GM19240 (cell line): Measurements from ENCODE around the gene COL23A1.

Source experiments
- DNase-seq: peaks from one replicate; pipeline ENCODE4 v3.0.0; 2011; ENCODE audit warnings: low spot score; ENCODE audit not compliant: insufficient read length

Gene COL23A1

GRCh38 chr5:178478370-178478769 is 111.8 kb downstream of the COL23A1 start:
- DNase-seq = no peak

- DNase-seq = no peak
These were observed 112.4 kb downstream of the COL23A1 start for GRCh38 chr5:178477802-178478201.

- DNase-seq = no peak
These were observed 113.0 kb downstream of the COL23A1 start for GRCh38 chr5:178476972-178477754.

- no peak for DNase-seq
These were observed 113.7 kb downstream of the COL23A1 start for GRCh38 chr5:178476531-178476930.

- no peak for DNase-seq
These were observed 114.8 kb downstream of the COL23A1 start for GRCh38 chr5:178475422-178475821.

- no peak for DNase-seq
These were observed 115.5 kb downstream of the COL23A1 start for GRCh38 chr5:178474562-178475184.

- no peak for DNase-seq
These were observed 116.3 kb downstream of the COL23A1 start for GRCh38 chr5:178473854-178474253.

GRCh38 chr5:178472138-178472537 is 118.1 kb downstream of the COL23A1 start:
- DNase-seq = no peak

- no peak for DNase-seq
These were observed 118.5 kb downstream of the COL23A1 start for GRCh38 chr5:178471711-178472110.

GRCh38 chr5:178470760-178471025 is 119.5 kb downstream of the COL23A1 start:
- DNase-seq = no peak

- DNase-seq = no peak
These were observed 120.0 kb downstream of the COL23A1 start for GRCh38 chr5:178469975-178470759.

GRCh38 chr5:178469011-178469974 is 120.9 kb downstream of the COL23A1 start:
- no peak for DNase-seq

GRCh38 chr5:178468196-178468685 is 122.0 kb downstream of the COL23A1 start:
- DNase-seq = no peak

GRCh38 chr5:178467568-178468195 is 122.5 kb downstream of the COL23A1 start:
- no peak for DNase-seq

GRCh38 chr5:178467205-178467567 is 123.0 kb downstream of the COL23A1 start:
- no peak for DNase-seq

GRCh38 chr5:178466342-178466741 is 123.9 kb downstream of the COL23A1 start:
- DNase-seq = no peak

- DNase-seq = no peak
These were observed 124.3 kb downstream of the COL23A1 start for GRCh38 chr5:178465861-178466288.

GRCh38 chr5:178465228-178465860 is 124.8 kb downstream of the COL23A1 start:
- DNase-seq = no peak

- no peak for DNase-seq
These were observed 125.7 kb downstream of the COL23A1 start for GRCh38 chr5:178464431-178465048.
